Measurements from ENCODE around the gene CHSY1.

DNA sequence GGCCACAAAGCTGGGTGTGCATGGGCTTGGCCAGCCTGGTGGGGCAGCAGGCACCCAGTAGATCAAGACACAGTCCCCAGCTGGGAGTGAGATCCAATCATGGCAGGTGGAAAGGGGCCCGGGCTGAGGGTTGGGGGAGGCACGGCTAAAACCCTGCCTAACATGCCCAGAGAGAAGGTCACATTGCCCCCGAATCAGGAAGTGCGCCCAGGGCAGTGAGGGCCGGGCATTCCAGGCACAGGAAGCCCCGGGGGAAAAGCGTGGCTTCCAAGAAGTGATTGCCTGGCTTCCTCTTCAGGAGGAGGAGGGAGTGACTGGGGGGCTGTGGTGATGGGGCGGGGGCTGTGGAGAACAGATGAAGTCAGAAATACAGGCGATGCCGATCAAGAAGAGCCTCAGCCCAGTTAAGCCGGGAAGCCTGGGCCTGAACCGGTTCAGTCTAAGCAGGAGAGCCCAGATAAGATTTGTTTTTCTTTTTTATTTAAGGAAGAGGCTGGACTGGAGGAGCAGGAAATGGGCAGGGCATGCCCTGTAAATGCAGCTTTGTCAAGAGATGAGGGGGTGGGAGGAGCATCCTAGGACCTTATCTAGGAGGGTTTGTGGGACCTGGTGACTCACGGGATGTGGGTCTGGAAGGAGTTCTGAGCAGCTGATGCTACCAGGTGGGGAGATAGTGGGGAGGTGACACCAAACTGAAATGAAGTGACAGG lies 83.9 kb downstream of the CHSY1 start:
- TF ChIP-seq, protein P1, sequence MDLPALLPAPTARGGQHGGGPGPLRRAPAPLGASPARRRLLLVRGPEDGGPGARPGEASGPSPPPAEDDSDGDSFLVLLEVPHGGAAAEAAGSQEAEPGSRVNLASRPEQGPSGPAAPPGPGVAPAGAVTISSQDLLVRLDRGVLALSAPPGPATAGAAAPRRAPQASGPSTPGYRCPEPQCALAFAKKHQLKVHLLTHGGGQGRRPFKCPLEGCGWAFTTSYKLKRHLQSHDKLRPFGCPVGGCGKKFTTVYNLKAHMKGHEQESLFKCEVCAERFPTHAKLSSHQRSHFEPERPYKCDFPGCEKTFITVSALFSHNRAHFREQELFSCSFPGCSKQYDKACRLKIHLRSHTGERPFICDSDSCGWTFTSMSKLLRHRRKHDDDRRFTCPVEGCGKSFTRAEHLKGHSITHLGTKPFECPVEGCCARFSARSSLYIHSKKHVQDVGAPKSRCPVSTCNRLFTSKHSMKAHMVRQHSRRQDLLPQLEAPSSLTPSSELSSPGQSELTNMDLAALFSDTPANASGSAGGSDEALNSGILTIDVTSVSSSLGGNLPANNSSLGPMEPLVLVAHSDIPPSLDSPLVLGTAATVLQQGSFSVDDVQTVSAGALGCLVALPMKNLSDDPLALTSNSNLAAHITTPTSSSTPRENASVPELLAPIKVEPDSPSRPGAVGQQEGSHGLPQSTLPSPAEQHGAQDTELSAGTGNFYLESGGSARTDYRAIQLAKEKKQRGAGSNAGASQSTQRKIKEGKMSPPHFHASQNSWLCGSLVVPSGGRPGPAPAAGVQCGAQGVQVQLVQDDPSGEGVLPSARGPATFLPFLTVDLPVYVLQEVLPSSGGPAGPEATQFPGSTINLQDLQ (CRISPR knock-in tag; IDR thresholded peaks at IDR 0.05), result no peak
- TF ChIP-seq SMC3 (IDR thresholded peaks at IDR 0.05; ENCODE audit: low read length) (no peak), ZNF12 (CRISPR knock-in tag; IDR thresholded peaks at IDR 0.05) (no peak), ARNT2 (CRISPR knock-in tag; IDR thresholded peaks at IDR 0.05; ENCODE audit: low read depth) (no peak), ZZZ3 (CRISPR knock-in tag; IDR thresholded peaks at IDR 0.05; ENCODE audit: borderline replicate concordance) (no peak), ZNF138 (CRISPR knock-in tag; IDR thresholded peaks at IDR 0.05; ENCODE audit: low read depth) (no peak), ZSCAN25 (CRISPR knock-in tag; IDR thresholded peaks at IDR 0.05) (no peak), PHF8 (CRISPR knock-in tag; IDR thresholded peaks at IDR 0.05) (no peak), TEAD2 (CRISPR knock-in tag; IDR thresholded peaks at IDR 0.05) (no peak), MAFK (conservative IDR thresholded peaks at IDR 0.05 in 1 of 2, IDR thresholded peaks at IDR 0.05 in 1 of 2; ENCODE audit: low read length in 2 of 2) (no peak), GABPA (IDR thresholded peaks at IDR 0.05; ENCODE audit: low read depth, low read length) (no peak), GABPA (CRISPR knock-in tag; IDR thresholded peaks at IDR 0.05; ENCODE audit: low read depth) (no peak)
- TF ChIP-seq, protein P2, sequence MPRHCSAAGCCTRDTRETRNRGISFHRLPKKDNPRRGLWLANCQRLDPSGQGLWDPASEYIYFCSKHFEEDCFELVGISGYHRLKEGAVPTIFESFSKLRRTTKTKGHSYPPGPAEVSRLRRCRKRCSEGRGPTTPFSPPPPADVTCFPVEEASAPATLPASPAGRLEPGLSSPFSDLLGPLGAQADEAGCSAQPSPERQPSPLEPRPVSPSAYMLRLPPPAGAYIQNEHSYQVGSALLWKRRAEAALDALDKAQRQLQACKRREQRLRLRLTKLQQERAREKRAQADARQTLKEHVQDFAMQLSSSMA (CRISPR knock-in tag; IDR thresholded peaks at IDR 0.05), result no peak
- TF ChIP-seq, protein P3, sequence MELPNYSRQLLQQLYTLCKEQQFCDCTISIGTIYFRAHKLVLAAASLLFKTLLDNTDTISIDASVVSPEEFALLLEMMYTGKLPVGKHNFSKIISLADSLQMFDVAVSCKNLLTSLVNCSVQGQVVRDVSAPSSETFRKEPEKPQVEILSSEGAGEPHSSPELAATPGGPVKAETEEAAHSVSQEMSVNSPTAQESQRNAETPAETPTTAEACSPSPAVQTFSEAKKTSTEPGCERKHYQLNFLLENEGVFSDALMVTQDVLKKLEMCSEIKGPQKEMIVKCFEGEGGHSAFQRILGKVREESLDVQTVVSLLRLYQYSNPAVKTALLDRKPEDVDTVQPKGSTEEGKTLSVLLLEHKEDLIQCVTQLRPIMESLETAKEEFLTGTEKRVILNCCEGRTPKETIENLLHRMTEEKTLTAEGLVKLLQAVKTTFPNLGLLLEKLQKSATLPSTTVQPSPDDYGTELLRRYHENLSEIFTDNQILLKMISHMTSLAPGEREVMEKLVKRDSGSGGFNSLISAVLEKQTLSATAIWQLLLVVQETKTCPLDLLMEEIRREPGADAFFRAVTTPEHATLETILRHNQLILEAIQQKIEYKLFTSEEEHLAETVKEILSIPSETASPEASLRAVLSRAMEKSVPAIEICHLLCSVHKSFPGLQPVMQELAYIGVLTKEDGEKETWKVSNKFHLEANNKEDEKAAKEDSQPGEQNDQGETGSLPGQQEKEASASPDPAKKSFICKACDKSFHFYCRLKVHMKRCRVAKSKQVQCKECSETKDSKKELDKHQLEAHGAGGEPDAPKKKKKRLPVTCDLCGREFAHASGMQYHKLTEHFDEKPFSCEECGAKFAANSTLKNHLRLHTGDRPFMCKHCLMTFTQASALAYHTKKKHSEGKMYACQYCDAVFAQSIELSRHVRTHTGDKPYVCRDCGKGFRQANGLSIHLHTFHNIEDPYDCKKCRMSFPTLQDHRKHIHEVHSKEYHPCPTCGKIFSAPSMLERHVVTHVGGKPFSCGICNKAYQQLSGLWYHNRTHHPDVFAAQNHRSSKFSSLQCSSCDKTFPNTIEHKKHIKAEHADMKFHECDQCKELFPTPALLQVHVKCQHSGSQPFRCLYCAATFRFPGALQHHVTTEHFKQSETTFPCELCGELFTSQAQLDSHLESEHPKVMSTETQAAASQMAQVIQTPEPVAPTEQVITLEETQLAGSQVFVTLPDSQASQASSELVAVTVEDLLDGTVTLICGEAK (IDR thresholded peaks at IDR 0.05), result no peak
- TF ChIP-seq, protein P3 (CRISPR knock-in tag; IDR thresholded peaks at IDR 0.05), result no peak

Measured in HepG2 (cell line).